Caco-2 (cell line): ENCODE data around the gene KCNAB1. TPM values are rescaled to one million over a fixed set of nuclear protein-coding genes. Genes with fewer than 3 reads are reported as not detected.

Experiments
- BruUV-seq: library from RNA; stranded (reverse); fragments of 400-500 nt; replicated peaks from 2 replicates; lab custom pipeline; 2021; lab: Mats Ljungman, UMichigan
- CTCF ChIA-PET: fragments of 300-600 bp; sonication (Branson Sonifier 250); formaldehyde crosslinking; loops from one replicate; lab custom pipeline; 2022; ENCODE audit warnings: antibody characterized with exemption; lab: Charles Lee
- POLR2A ChIA-PET: fragments of 300-600 bp; sonication (Branson Sonifier 250); formaldehyde crosslinking; loops from one replicate; lab custom pipeline; 2022; ENCODE audit warnings: antibody characterized with exemption; lab: Charles Lee
- DNase-seq, 2 experiments: peaks; one replicate each; pipeline versions ENCODE4 v3.0.0 to v3.0.0-alpha.2; 2020 to 2022
- H3K27me3 ChIP-seq: replicated peaks from 2 replicates; pipeline ENCODE4 v1.6.0; 2011; ENCODE audit warnings: low read length; ENCODE audit not compliant: control insufficient read depth, insufficient read depth
- H3K36me3 ChIP-seq: 2 replicates; pipeline ENCODE4 v1.5.1; 2011; ENCODE audit warnings: low read length; ENCODE audit not compliant: control insufficient read depth, insufficient read depth
- H3K4me1 ChIP-seq: fragments of 250-450 bp; sonication (Bioruptor Pico); 2 replicates; pipeline ENCODE4 v1.5.1; 2020; ENCODE audit warnings: mild to moderate bottlenecking
- H3K4me3 ChIP-seq: 2 replicates; pipeline ENCODE4 v1.5.1; 2011; ENCODE audit warnings: low read depth, mild to moderate bottlenecking, control low read depth, low read length
- H3K9me3 ChIP-seq: fragments of 250-450 bp; sonication (Bioruptor Pico); 2 replicates; pipeline ENCODE4 v1.5.1; 2020; ENCODE audit warnings: mild to moderate bottlenecking, moderate library complexity
- H3K27ac Mint-ChIP-seq: one replicate; pipeline ENCODE4 v1.8.0; 2022; ENCODE audit warnings: mixed read lengths; ENCODE audit not compliant: unreplicated experiment
- H3K27me3 Mint-ChIP-seq: one replicate; pipeline ENCODE4 v1.8.0; 2022; ENCODE audit warnings: mixed read lengths; ENCODE audit not compliant: insufficient read depth, unreplicated experiment
- H3K36me3 Mint-ChIP-seq: one replicate; pipeline ENCODE4 v1.8.0; 2022; ENCODE audit warnings: mild to moderate bottlenecking, mixed read lengths; ENCODE audit not compliant: insufficient read depth, unreplicated experiment
- H3K4me1 Mint-ChIP-seq: one replicate; pipeline ENCODE4 v1.8.0; 2022; ENCODE audit warnings: low read depth, mixed read lengths; ENCODE audit not compliant: unreplicated experiment
- H3K4me3 Mint-ChIP-seq: one replicate; pipeline ENCODE4 v1.8.0; 2022; ENCODE audit warnings: mild to moderate bottlenecking, moderate library complexity, mixed read lengths; ENCODE audit not compliant: unreplicated experiment
- H3K9me3 Mint-ChIP-seq: one replicate; pipeline ENCODE4 v1.8.0; 2022; ENCODE audit warnings: mixed read lengths; ENCODE audit not compliant: unreplicated experiment
- intact Hi-C: fragments of 100-400 bp; cut with micrococcal nuclease; formaldehyde crosslinking; loops from one replicate; pipeline ENCODE4 v1.10.0; 2022; ENCODE audit not compliant: unreplicated experiment
- total RNA-seq: library from RNA; stranded (reverse); gene quantifications from 2 replicates; pipeline ENCODE4 v1.2.3, GENCODE V29; 2022
- TF ChIP-seq, protein P1 (sequence below), 2 experiments: fragments of 200-600 bp in 1 of 2; IDR thresholded peaks; 1 replicate in 1 of 2; 2 replicates in 1 of 2; pipeline versions ENCODE4 v1.5.1 to v1.8.0; 2011 to 2022; ENCODE audit warnings: antibody characterized with exemption in 1 of 2, control low read depth in 1 of 2, inconsistent platforms in 1 of 2, low read depth in 1 of 2, low read length in 1 of 2, mild to moderate bottlenecking in 1 of 2, moderate library complexity in 1 of 2; ENCODE audit not compliant: insufficient read depth in 1 of 2, severe bottlenecking in 1 of 2, unreplicated experiment in 1 of 2

The KCNAB1 gene
- total RNA-seq, 1 experiment from 2014 or later: 0.14 TPM

DNA sequence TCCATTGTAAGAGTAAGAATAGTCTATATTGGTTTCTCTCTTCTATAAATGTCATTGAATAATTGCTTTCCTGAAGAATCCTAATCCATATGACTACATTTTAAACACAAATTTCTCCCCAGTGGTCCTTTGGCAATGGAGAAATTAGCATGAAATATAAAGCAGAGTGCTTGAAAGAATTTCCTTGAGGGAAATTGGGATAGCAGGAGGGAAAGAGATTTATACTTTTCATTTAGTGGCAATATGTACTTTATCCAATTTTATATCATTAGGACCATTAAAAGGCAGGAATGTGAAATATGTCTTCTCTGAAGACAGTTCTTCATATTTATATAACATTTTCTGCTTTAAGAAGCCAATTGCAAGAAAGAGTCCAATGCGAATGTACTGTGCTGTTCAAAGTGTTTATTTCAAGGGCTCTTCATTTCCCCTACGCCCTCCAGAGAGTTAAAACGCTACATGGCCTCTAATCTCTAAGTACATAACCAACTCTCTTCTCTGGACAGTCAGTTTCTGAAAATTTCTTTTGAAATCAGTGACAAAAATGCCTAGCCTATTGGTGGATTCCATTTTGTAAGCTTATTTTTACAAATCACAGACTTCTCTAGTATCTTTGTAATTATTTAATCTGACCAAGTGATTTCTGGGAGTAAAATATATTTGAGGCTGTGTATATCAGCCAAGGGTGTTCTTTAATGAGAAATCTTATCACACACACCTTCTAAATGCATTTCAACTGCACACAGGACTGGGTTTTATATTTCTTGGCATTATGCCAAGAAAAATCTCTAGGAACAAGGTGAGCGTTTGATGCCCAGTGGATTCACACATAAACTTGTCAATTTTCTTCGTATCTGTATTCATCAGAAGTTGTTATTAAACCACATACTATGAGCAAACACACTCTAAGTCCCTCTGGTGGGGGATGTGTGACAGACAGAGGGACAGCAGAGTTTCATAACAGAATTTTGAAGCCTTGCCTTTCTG, 51.2 kb downstream of the KCNAB1 start:
- ChIA-PET POLR2A (no interaction called here), CTCF (no interaction called here)
- Mint-ChIP-seq H3K4me1 (no peaks in the 10 kb centered on the region), H3K27me3 (peaks cover 7% of the 10 kb centered on the region), H3K9me3 (no peaks in the 10 kb centered on the region), H3K36me3 (no peaks in the 10 kb centered on the region), H3K4me3 (no peak overlapping the region), H3K27ac (no peak overlapping the region)
- no TSS peak for BruUV-seq
- Histone ChIP-seq H3K4me3 (no peak overlapping the region), H3K4me1 (no peaks in the 10 kb centered on the region), H3K9me3 (no peaks in the 10 kb centered on the region), H3K36me3 (no peaks in the 10 kb centered on the region), H3K27me3 (no peaks in the 10 kb centered on the region)
- intact Hi-C loops: loop anchor here (5.0 kb wide), 1 partner anchor 211 kb away; no protein-coding TSS in a partner anchor
- DNase-seq: no peak
- TF ChIP-seq, protein P1, sequence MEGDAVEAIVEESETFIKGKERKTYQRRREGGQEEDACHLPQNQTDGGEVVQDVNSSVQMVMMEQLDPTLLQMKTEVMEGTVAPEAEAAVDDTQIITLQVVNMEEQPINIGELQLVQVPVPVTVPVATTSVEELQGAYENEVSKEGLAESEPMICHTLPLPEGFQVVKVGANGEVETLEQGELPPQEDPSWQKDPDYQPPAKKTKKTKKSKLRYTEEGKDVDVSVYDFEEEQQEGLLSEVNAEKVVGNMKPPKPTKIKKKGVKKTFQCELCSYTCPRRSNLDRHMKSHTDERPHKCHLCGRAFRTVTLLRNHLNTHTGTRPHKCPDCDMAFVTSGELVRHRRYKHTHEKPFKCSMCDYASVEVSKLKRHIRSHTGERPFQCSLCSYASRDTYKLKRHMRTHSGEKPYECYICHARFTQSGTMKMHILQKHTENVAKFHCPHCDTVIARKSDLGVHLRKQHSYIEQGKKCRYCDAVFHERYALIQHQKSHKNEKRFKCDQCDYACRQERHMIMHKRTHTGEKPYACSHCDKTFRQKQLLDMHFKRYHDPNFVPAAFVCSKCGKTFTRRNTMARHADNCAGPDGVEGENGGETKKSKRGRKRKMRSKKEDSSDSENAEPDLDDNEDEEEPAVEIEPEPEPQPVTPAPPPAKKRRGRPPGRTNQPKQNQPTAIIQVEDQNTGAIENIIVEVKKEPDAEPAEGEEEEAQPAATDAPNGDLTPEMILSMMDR (IDR thresholded peaks at IDR 0.05; ENCODE audit: insufficient read depth in 1 of 2, low read depth in 1 of 2, low read length in 1 of 2, severe bottlenecking in 1 of 2, unreplicated experiment in 1 of 2): no peak

DNA sequence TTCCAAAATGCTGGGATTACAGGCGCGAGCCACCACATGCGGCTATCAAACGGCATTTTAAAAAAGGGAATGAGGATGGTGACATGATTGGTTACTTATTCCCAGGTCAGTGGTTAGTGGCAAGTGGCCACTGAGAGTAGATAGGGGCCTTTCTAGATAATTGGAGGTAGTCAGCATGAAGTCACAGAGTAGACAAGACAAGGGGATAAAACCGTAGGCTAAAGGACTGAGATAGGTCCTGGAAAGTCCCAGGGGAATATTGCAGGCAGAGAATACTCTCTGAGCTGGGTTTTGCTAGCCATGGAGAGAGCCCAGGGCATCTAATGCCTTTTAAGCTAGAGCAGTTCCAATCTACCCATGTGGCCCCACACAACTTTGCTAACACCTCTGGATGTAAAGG, 52.2 kb downstream of the KCNAB1 start:
- no peaks in the 10 kb centered on the region for H3K36me3 Mint-ChIP-seq
- intact Hi-C loops: loop anchor here (5.0 kb wide), 1 partner anchor 210 kb away; no protein-coding TSS in a partner anchor
- H3K9me3 ChIP-seq: no peaks in the 10 kb centered on the region
- CTCF ChIA-PET: no interaction called here
- no peak for DNase-seq
- no peak overlapping the region for H3K27ac Mint-ChIP-seq
- H3K4me1 ChIP-seq: no peaks in the 10 kb centered on the region
- H3K4me3 ChIP-seq: no peak overlapping the region
- H3K4me1 Mint-ChIP-seq: no peaks in the 10 kb centered on the region
- no peaks in the 10 kb centered on the region for H3K27me3 ChIP-seq
- no TSS peak for BruUV-seq
- no peaks in the 10 kb centered on the region for H3K9me3 Mint-ChIP-seq
- POLR2A ChIA-PET: no interaction called here
- TF ChIP-seq, protein P1 (IDR thresholded peaks at IDR 0.05; ENCODE audit: insufficient read depth in 1 of 2, low read depth in 1 of 2, low read length in 1 of 2, severe bottlenecking in 1 of 2, unreplicated experiment in 1 of 2): no peak
- no peak overlapping the region for H3K4me3 Mint-ChIP-seq
- no peaks in the 10 kb centered on the region for H3K36me3 ChIP-seq
- H3K27me3 Mint-ChIP-seq: peaks cover 7% of the 10 kb centered on the region

DNA sequence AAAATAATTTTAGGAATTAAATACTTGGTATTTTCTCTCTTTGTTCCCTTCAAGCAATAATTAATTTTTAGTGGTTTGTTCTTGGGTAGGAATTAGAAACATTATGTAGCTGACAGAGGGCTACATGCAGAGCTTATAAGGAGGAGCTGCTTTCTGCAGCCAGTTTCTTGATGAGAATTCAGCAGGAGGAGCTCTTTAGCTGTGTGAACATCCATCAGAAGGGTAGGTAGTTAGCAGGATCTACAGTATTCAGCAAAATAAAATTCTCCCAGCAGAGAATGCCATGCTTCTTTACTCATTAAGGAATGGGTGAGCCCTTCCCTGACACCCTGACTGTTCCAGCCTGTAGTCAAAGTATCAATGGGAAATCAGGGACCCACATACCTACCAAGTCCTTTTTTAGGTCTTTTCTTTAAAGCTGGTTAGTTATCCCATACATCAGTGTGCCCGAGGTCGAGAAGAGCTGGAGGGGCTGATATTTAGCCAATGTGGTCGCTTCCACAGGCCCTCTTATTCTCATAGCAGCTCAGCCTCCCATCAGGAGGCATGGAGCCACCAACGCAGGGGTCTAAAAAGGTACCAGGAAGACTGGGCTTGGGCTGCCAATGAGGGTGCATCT, 54.0 kb downstream of the KCNAB1 start:
- POLR2A ChIA-PET: no interaction called here

More for the DNA sequence above, 54.0 kb downstream of the KCNAB1 start:
- no TSS peak for BruUV-seq
- no peaks in the 10 kb centered on the region for H3K27me3 ChIP-seq
- intact Hi-C loops: loop anchor here (1.0 to 5.0 kb wide), 2 partner anchors 208 to 335 kb away; no protein-coding TSS in a partner anchor
- CTCF ChIA-PET: interaction anchor here (0.6 to 1.9 kb wide), 9 partner anchors 22 to 915 kb away, joined by 3 to 15 read pairs (median 4); no protein-coding TSS in a partner anchor
- Mint-ChIP-seq H3K27me3 (peaks cover 6% of the 10 kb centered on the region), H3K9me3 (no peaks in the 10 kb centered on the region), H3K4me1 (no peaks in the 10 kb centered on the region), H3K36me3 (no peaks in the 10 kb centered on the region), H3K4me3 (no peak overlapping the region), H3K27ac (no peak overlapping the region)
- no peaks in the 10 kb centered on the region for H3K36me3 ChIP-seq
- peak in 1 of 2 experiments; percentile 10 for DNase-seq
- TF ChIP-seq, protein P1 (IDR thresholded peaks at IDR 0.05; ENCODE audit: insufficient read depth in 1 of 2, low read depth in 1 of 2, low read length in 1 of 2, severe bottlenecking in 1 of 2, unreplicated experiment in 1 of 2): peak in 1 of 2 experiments; percentile 49
- H3K4me3 ChIP-seq: no peak overlapping the region
- H3K4me1 ChIP-seq: no peaks in the 10 kb centered on the region
- H3K9me3 ChIP-seq: no peaks in the 10 kb centered on the region
